NCI-H524 treated with DMSO at 0.1 percent for 48 hours (cell line): ENCODE data around the gene PTPRN2.
"Not testable (repeated sequence)": the region's sequence is repeated elsewhere in the genome, so short reads cannot be mapped to it uniquely, and the experiment has no call there.

Experiments used
- DNase-seq: peaks from one replicate; lab custom pipeline; 2025; lab: John Stamatoyannopoulos, UW

PTPRN2 gene

DNA sequence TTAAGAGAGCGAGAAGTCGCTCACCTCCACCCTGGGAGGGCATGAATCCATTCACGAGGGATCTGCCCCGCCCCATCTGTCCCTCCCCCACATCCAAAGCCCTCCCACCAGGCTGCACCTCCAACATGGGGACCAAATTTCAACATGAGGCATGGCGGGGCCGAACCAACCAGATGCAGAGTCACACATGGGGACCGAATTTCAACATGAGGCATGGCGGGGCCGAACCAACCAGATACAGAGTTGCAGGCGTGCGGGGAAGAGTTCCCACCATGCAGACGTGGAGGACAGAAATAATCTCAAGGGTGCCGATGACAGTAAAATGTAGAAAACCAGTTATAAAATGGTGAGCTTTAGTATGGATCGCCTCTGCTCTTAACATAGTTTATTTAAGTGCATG lies 686.5 kb downstream of the PTPRN2 start:
- DNase-seq, result no peak

DNA sequence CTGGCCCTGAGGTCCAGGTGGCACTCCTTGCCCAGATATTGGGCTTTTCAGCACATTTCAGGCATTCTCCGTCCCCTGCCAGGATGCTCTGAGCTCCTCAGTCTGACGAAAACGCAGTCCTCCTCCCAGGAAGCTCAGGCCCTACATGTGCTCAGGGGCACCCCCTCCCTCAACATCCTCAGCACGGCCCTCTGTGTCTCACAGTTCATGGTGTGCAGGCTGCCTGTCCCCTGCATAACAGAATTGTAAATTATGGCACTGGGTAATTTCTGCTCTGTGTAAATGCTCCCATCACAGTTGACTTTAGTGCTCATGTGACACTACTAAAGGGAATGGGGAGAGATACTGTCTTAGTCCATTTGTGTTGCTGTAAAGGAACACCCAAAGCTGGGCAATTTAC lies 687.1 kb downstream of the PTPRN2 start:
- no peak for DNase-seq

DNA sequence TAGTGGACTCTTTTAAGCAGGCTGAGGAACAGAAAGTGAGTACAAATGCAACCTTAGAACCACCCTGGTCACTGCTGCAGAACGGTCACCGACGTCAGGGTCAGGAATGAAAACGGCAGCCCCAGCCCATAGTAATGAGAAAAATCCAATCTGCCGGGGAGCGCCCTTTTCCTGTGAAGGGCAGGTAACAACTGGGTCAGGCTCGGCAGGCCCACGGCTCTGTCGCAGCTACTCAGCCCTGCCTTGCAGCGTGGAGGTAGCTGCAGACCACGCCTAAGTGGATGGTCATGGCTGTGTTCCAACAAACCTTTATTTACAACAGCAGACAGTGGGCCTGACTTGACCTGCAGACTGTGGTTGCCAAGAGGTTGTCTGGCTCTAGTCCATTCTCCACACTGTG lies 687.6 kb downstream of the PTPRN2 start:
- DNase-seq, result no peak

DNA sequence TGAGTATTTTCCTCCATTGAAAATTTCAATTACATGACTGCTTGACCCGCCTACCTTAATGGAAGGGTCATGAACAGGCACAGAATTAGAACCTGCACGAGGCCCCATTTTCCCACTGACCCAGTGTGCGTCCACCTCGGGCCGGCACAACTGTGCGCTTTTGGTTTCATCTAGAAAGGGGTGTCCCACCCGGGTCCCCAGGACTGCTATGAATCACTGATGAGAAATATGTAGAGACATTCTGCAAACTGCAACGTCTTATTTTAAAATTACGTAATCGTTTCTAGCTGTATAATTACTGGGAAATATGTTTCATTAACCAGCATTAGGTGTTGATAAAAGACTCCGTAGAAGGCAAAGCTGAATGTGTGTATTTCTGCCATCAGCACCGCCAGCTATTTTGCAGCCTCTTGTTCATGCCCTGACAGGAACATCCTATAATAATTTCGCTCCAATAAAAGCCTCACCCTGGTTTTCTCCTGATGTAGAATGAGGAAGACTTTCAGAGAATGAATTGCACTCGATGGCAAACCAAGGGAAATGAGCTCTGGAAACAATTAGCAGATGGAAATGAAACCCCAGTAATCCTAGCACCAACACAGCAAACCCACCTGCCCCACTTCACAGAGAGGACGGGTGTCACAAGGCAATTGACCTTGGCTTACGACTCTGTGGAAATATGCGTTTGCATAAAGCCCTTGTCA lies 688.7 kb downstream of the PTPRN2 start:
- DNase-seq, result peak; percentile 10

DNA sequence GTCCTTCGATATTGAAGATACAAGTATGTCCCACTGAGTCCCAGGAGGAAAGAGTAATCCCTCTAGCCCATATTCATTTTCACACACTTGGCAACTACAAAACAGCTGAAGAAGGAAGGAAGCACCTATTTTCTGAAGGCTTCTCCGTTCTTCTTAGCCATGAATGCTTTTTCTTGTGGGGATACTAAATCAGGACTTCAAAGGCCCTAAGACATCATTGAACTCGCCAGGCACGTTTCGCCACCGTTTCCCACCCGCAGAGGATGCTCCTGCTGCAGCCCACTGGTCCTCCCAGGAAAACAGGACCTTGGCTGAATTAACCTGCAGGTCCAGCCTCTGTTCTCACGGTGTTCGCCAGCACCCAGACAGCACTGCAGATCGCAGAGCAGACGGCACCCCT lies 689.4 kb downstream of the PTPRN2 start:
- DNase-seq, result no peak

DNA sequence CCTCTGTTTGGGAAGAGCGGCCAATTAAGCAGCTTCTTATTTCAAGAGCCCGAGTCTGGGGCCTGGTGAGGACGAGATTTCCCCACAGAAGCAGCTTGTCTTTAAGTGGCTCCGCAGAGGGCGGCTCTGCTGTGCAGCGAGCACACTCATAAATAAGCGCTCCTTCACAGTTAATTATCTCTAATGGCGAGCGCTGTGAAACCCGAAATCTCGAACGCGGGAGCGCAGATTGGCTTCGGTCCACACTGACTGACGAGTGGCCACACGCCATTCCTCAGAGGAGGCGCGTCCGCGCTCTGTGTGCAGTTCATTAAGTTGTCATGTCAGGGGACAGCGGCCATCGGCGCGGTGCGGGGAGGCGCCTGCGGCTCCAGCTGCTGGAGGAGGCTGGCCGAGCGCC lies 689.9 kb downstream of the PTPRN2 start:
- DNase-seq, result peak; percentile 92

DNA sequence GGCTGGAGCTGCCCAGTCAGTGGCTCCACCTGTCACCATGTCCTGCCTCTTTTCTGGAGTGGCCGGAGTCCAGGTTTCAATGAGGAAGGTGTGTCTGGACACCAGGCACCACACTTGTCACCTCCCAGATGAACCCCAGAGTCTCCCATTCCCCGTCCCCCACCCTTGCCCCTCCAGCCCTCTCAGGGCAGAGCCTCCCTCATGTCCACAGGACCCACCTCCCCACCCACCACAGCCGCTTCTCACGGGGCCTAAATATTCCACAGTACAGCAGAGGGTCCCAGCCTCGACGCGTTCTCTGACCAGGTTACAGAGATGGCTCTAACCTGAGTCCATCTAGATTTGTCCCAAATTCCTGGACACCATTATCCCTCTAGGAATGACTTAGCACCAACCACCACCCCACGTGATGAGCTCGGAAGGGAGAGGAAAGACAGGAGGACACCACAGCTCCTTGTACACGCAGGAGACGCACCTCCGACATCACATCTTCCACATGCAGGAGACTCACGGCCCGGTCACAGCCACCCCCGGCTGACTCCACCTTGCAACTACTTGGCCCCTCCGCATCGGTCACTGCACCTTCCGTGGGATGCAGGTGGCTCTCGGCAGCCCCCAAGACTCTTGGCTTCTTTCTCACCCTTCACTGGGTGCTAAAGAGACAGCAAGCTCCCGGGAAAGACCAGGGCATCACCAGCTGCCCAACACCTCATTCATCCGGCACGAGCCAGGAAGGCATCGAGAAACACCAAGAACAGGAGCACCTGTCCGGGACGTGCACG lies 690.7 kb downstream of the PTPRN2 start:
- no peak for DNase-seq

DNA sequence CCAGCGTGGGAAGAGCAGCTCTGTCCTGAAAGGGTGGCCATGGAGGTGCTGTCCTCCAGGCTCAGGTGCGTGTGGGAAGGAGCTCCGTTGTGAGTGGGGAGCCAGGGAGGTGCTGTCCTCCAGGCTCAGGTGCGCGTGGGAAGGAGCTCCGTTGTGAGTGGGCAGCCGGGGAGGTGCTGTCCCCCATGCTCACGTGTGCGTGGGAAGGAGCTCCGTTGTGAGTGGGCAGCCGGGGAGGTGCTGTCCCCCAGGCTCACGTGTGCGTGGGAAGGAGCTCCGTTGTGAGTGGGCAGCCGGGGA lies 691.3 kb downstream of the PTPRN2 start:
- not testable (repeated sequence) for DNase-seq

DNA sequence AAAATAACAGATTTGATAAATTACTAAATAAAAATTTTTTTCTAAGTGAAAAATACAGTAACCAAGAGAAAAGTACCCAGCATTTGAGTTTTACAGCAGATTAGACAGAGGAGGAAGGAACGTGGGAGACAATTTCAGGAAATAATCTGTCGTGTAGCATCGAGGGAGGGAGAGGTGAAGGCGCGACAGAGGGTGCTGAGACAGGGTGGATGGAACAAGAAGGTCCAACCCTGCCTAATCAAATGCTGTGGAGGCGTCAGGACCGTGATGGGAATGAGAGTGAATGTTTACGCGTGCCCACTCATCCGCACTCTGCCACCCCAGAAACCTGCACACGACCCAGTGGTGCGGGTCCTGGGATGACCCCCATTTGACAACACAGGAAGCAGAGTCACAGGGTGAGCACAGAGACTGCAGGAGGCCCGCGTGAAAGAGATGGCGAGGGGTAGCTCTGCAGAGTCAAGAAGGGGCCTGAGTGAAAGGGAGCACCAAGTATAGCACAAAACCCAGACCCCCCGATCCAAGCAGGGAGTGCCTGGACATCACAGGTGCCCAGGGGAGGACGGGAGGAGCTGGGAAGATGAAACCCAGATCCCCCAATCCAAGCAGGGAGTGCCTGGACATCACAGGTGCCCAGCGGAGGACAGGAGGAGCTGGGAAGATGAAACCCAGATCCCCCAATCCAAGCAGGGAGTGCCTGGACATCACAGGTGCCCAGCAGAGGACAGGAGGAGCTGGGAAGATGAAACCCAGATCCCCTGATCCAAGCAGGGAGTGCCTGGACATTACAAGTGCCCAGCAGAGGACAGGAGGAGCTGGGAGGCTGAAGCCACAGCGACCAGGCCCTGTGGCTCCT lies 691.9 kb downstream of the PTPRN2 start:
- no peak for DNase-seq

DNA sequence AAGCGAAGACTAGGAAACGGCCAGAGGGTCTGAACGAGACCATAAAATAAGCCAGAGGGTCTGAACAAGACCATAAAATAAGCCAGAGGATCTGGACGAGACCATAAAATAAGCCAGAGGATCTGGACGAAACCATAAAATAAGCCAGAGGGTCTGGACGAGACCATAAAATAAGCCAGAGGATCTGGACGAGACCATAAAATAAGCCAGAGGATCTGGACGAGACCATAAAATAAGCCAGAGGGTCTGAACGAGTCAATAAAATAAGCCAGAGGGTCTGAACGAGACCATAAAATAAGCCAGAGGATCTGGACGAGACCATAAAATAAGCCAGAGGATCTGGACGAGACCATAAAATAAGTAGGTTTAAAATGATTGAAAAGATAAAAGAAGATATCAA lies 692.5 kb downstream of the PTPRN2 start:
- DNase-seq, result not testable (repeated sequence)

DNA sequence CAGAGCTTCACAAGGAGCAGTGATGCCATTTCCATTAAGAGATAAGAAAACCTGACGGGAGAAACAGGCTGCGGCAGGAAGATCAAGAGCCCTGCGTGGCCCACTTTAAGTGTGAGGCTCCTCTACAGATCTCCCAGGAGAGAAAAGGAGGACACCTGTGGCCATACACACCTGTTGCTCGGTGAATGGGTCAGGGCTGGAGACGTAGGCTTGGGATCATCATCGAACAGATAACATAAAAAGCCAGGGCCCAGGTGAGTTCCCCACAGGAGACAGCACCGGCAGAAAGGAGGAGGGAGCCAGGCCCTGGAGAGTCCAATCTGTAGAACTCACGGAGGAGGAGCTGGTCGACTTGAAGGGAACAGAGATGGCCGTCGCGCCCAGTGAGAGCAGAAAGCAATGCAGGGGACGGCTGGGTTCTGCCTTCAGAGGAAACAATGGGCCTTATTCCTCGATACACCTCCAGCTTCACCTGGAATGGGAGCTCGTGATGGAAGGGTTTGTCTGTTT lies 694.0 kb downstream of the PTPRN2 start:
- DNase-seq, result no peak

DNA sequence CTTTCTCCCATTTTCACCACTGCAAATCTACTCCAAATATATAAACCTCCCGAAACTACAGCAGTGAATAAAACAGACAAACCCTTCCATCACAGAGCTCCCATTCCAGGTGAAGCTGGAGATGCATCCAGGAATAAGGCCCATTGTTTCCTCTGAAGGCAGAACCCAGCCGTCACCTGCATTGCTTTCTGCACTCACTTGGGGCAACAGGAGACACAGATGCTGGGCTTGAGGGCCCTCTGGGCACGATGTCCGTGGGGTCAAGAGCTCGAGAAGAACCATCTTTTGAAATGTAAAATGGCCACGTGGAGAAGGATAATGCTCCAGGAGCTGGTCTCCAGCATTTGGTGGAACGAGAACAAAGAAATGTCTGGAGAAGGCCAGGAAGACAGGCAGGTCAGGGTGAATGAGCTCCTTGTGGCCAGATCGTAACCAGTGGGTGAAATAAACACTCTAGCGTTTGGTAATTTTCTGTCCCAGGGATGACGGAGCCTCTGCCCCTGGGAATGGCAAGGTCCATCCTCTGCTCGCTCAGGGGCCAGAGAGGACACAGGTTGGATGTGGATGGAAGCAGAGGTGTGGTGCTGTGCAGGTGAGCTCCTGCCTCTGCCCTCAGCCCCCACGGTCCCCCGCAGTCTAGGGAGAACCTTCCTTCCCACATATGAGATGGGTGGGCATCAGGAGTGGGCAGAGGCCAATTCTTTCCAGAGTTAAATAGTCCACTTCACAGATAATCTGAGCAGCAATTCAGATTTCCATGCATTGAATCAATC lies 694.7 kb downstream of the PTPRN2 start:
- no peak for DNase-seq

DNA sequence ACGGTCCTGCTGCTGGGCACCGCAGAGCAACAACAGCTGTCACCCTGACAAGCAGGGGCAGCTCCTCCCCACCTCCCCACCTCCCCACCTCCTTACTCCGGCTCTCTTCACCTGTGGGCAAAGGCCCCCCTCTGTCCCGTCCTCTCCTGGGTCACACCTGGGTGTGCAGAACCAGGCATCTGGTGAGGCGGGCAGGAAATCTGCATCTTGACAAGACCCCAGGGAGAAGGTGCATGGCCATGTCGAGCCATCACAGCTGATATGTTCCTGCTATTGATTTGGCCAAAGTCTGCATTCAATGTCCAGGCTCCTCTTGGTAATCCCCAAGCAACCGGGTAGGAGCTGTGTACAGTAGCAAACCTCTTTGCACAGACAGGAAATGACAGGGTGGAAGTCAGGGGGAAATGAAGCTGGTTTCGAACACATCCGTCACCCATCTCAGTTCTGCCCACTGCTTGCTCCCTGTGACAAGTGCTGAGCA lies 696.7 kb downstream of the PTPRN2 start:
- DNase-seq, result no peak

DNA sequence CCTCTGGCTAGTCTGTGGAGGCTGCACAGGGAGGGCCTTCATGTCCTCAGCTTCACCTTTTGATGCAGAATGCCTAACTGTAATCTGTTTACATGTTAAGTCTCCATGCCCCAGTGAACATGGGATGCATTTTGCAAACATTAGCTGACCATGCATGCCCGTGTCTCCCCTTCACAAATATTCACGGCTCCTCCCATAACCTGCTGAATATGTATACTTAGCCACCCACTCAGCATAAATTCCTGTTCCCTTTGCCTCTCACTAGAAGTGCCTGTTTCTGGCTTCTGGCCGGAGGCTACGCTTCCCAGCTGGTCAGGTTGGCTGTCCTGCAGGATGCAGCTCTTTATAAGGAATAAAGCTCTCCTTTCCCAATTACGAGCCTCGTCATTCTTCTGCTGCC lies 698.1 kb downstream of the PTPRN2 start:
- DNase-seq, result no peak

DNA sequence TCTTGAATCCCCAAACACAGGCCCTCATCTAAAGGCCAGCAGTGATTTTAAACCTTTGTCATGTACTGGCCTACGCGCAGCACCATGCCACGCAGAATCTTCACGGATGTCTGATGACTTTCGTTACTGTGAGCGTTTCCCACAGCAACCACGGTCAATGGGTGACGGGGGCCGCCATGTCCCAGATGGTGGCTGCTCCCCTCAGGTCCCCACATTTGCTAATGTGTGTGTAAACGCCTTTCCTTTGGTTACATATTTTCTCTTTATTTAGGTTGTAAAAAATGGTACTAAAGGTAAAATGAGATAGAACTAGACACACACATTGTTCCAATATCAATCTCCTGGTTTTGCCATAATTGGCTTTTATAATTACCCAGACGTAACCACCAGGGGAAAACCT lies 699.0 kb downstream of the PTPRN2 start:
- no peak for DNase-seq

DNA sequence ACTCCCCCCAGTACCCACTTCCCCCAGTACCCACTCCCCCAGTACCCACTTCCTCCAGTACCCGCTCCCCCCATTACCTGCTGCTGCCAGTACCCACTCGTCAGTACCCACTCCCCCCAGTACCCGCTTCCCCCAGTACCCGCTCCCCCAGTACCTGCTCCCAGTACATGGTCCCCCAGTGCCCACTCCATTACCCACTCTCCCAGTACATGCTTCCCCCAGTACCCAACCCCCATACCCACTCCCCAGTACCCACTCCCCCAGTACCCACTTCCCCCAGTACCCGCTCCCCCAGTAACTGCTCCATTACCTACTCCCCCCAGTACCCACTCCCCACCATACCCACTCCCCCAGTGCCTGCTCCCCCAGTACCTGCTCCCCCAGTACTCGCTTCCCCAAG lies 700.2 kb downstream of the PTPRN2 start:
- DNase-seq, result no peak

DNA sequence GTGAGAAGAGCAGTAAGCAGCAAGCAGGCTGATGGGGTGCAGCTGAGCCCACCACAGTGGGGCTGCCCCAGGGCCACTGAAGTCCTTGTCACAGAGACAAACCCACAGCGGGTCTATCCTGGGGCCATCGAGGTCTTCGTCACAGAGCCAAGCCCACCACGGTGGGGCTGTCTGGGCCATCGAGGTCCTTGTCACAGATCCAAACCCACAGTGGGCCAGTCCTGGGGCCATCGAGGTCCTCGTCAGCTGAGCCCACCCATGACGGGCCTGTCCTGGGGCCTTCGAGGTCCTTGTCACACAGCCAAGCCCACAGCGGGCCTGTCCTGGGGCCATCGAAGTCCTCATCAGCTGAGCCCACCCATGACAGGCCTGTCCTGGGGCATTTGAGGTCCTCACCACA lies 700.9 kb downstream of the PTPRN2 start:
- no peak for DNase-seq

DNA sequence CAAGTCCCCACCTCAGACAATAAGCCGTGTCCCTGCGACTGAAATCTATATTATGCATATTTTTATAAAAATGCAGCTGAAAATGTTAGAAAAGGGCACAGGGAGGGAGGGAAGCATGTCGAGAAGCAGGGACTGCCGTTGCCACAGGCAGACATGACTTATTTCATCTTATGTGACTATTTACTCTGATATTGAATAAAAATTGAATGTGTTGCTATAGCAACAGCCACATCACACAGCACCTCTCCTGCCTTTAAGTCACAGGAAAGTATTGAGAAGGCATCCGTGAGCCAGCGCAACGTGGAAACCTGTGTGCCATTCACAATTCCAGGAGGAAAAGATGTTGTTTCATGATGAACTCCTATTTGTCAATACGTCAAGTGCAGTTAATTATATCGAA lies 701.4 kb downstream of the PTPRN2 start:
- DNase-seq, result no peak

DNA sequence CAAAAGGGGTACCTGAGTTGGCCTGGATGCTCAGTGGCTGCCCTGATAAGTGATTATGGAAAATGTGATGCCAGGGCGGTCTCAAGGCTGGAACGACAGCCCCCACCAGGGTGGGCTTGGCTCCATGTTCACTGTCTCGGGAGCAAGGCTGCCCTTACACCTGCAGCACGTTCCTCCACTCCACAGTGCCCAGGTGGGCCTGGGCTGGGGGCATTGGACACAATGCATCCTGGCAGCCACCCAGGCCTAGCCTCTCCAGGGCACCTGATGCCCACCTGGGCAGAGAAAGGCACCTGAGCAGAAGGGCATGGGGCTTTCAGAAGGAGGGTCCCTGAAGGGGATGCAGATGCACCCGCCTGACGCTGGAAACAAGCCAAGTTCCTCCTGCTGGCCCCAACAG lies 702.5 kb downstream of the PTPRN2 start:
- no peak for DNase-seq

DNA sequence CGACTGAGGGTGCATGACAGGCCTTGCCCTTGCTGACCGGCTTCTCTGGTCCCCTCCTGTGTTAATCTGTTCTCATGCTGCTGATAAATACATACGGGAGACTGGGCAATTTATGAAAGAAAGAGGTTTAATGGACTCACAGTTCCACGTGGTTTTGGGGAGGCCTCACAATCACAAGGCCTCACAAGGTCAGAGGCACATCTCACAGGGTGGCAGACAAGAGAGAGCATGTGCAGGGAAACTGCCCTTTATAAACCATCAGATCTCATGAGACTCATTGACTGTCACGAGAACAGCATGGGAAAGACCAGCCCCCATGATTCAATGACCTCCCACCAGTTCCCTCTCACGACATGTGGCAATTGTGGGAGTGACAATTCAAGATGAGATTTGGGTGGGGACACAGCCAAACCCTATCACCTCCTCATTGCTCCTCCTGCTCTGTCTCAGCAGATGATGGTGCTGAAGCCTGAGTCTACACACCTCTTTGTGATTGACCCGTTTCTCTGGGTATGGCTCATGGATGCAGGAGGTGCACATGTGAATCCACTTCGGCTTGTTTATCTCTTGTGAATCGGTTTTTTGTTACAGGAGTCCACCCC lies 703.1 kb downstream of the PTPRN2 start:
- no peak for DNase-seq

DNA sequence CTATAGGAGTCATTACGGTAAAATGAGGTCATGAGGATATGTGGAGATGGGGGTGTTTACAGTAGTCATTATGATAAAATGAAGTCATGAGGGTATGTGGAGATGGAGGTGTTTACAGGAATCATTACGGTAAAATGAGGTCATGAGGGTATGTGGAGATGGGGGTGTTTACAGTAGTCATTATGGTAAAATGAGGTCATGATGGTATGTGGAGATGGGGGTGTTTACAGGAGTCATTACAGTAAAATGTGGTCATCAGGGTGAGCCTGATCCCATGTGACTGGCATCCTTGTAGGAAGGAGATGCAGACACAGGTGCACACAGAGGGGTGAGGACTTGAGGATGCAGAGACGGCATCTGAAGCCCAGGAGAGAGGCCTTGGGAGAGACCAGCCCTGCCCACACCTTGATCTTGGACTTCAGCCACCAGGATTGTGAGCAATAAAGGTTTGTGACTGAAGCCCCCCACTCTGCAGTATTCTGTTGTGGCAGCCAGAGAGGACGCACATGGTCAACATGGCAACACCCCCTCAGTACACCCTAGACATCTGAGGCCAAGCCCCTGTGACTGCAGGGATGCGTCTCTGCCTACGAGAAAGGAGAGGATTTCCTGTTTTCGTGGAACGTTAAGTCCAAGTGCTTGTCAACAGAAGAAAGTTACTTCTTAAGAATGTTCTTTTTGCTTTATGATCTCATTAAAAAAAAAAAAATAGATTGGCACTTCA lies 706.4 kb downstream of the PTPRN2 start:
- no peak for DNase-seq
